HepG2 (cell line): ENCODE results near the gene COL8A2. TPM values are rescaled to one million over a fixed set of nuclear protein-coding genes. Genes with fewer than 3 reads are reported as not detected.
A peak's percentile ranks its signal among the peaks of the same experiment; 100 is the strongest.

ENCODE experiments used
- HMGXB4 ChIP-seq, 2 experiments: sonication (generic) in 1 of 2; formaldehyde crosslinking in 1 of 2; IDR thresholded peaks; 2 replicates each; pipeline versions ENCODE4 v1.4.0 to v1.6.1; 2018 to 2020; ENCODE audit warnings: missing genetic modification reagents in 2 of 2, borderline replicate concordance in 1 of 2, low read depth in 1 of 2, mild to moderate bottlenecking in 1 of 2, missing biosample characterization in 1 of 2
- KMT2B ChIP-seq: IDR thresholded peaks from 2 replicates; pipeline ENCODE4 v1.6.1; 2016; ENCODE audit warnings: missing genetic modification reagents, missing compliant biosample characterization
- TCF12 ChIP-seq, 2 experiments: fragments of 450-650 bp in 1 of 2; sonication (generic) in 1 of 2; formaldehyde crosslinking in 1 of 2; IDR thresholded peaks; 2 replicates each; pipeline versions ENCODE4 v1.6.1 to v1.8.0; 2017 to 2022; ENCODE audit warnings: antibody characterized with exemption in 1 of 2, mild to moderate bottlenecking in 1 of 2, missing genetic modification reagents in 1 of 2, moderate library complexity in 1 of 2
- ZNF687 ChIP-seq: sonication (generic); formaldehyde crosslinking; IDR thresholded peaks from 2 replicates; pipeline ENCODE4 v1.5.1; 2020; ENCODE audit warnings: mild to moderate bottlenecking, missing genetic modification reagents, moderate library complexity
- polyA plus RNA-seq, 8 experiments: library from polyadenylated mRNA; depleted of rRNA in 3 of 8; stranded (reverse) in 7 of 8; unstranded in 1 of 8; fragments of >200 nt; fragmentation: Illumina TruSeq in 4 of 8; extraction: Trizol in 4 of 8; gene quantifications; 2 replicates each; pipeline versions ENCODE4 v1.2.1 to v1.2.3, GENCODE V29; 2011 to 2016; ENCODE audit warnings: low read depth in 4 of 8, missing spikeins in 1 of 8, mixed read lengths in 1 of 8; ENCODE audit not compliant: insufficient read depth in 1 of 8
- total RNA-seq, 5 experiments: library from RNA; depleted of rRNA; stranded (reverse); fragments of >200 nt; fragmentation: Illumina TruSeq; extraction: Trizol; gene quantifications; 2 replicates each; pipeline ENCODE4 v1.2.3, GENCODE V29; 2016; ENCODE audit warnings: low read depth in 1 of 5

The COL8A2 gene
- total and polyA plus RNA-seq, 2 of the 13 experiments (the other 11 are each of a cell fraction or from before 2014, with no cell fraction given) = 0.13 to 0.24 TPM

- peak; percentile 50 for TF ChIP-seq ZNF687
- TF ChIP-seq KMT2B = 0 out of 2 replicates have a peak, but pooled peaks have one; percentile 32
- peak; percentile 71 to 76; a peak in 3 of 4 replicates for TF ChIP-seq HMGXB4 (CRISPR knock-in tag; IDR thresholded peaks at IDR 0.05; ENCODE audit: borderline replicate concordance in 1 of 2, low read depth in 1 of 2)
- no peak for TF ChIP-seq TCF12 (IDR thresholded peaks at IDR 0.05)
- TF ChIP-seq TCF12 (CRISPR knock-in tag; IDR thresholded peaks at IDR 0.05) = 0 out of 2 replicates have a peak, but pooled peaks have one; percentile 32
These were observed 25.2 kb downstream of the COL8A2 start (continued) for GRCh38 chr1:36099681-36100341.
